ENCODE results near the gene PRDM13. TPM values are rescaled to one million over a fixed set of nuclear protein-coding genes. Genes with fewer than 3 reads are reported as not detected.
"Not testable (repeated sequence)": the region's sequence is repeated elsewhere in the genome, so short reads cannot be mapped to it uniquely, and the experiment has no call there.

PRDM13 gene
- total RNA-seq, 1 donor from 2014 or later: not detected

- no peak for TF ChIP-seq CTCF (IDR thresholded peaks at IDR 0.05)
- Histone ChIP-seq H3K4me1 (no peaks in the 10 kb centered on the region), H3K4me3 (no peak overlapping the region), H3K9me3 (peaks cover 14% of the 10 kb centered on the region), H3K27ac (no peak overlapping the region), H3K27me3 (ENCODE audit: low read depth) (no peaks in the 10 kb centered on the region), H3K36me3 (no peaks in the 10 kb centered on the region)
- ATAC-seq (no peak), DNase-seq (no peak)
- intact Hi-C loops (cut with DNase I): no loop called here
Measured at GRCh38 chr6:99641270-99641669, 34.6 kb downstream of the PRDM13 start.

- Histone ChIP-seq H3K9me3 (no peaks in the 10 kb centered on the region), H3K27me3 (ENCODE audit: low read depth) (peaks cover 5% of the 10 kb centered on the region), H3K36me3 (no peaks in the 10 kb centered on the region), H3K4me1 (no peaks in the 10 kb centered on the region), H3K4me3 (no peak overlapping the region), H3K27ac (no peak overlapping the region)
- intact Hi-C loops (cut with DNase I): no loop called here
- TF ChIP-seq CTCF (IDR thresholded peaks at IDR 0.05): no peak
- no peak for DNase-seq
- no peak for ATAC-seq
Measured at GRCh38 chr6:99645986-99646385, 39.4 kb downstream of the PRDM13 start.

- ATAC-seq; H3K36me3 ChIP-seq; DNase-seq; H3K4me1 ChIP-seq; intact Hi-C loops (cut with DNase I); H3K27ac ChIP-seq; H3K9me3 ChIP-seq; H3K4me3 ChIP-seq; H3K27me3 ChIP-seq (ENCODE audit: low read depth): not testable (repeated sequence)
Measured at GRCh38 chr6:99650091-99650571, 43.5 kb downstream of the PRDM13 start.

GRCh38 chr6:99660206-99660605 is 53.6 kb downstream of the PRDM13 start:
- intact Hi-C loops (cut with DNase I): no loop called here
- DNase-seq: no peak
- Histone ChIP-seq H3K9me3 (no peaks in the 10 kb centered on the region), H3K27ac (no peak overlapping the region), H3K27me3 (ENCODE audit: low read depth) (no peaks in the 10 kb centered on the region), H3K4me3 (no peak overlapping the region), H3K4me1 (no peaks in the 10 kb centered on the region), H3K36me3 (no peaks in the 10 kb centered on the region)
- no peak for TF ChIP-seq CTCF (IDR thresholded peaks at IDR 0.05)
- no peak for ATAC-seq

GRCh38 chr6:99661870-99662269 is 55.2 kb downstream of the PRDM13 start:
- TF ChIP-seq CTCF (IDR thresholded peaks at IDR 0.05): no peak
- ATAC-seq: no peak
- DNase-seq: no peak
- H3K27ac ChIP-seq: no peak overlapping the region
- intact Hi-C loops (cut with DNase I): no loop called here
- no peak overlapping the region for H3K4me3 ChIP-seq
- H3K36me3 ChIP-seq: no peaks in the 10 kb centered on the region
- no peaks in the 10 kb centered on the region for H3K4me1 ChIP-seq
- H3K27me3 ChIP-seq (ENCODE audit: low read depth): no peaks in the 10 kb centered on the region
- no peaks in the 10 kb centered on the region for H3K9me3 ChIP-seq

DNA sequence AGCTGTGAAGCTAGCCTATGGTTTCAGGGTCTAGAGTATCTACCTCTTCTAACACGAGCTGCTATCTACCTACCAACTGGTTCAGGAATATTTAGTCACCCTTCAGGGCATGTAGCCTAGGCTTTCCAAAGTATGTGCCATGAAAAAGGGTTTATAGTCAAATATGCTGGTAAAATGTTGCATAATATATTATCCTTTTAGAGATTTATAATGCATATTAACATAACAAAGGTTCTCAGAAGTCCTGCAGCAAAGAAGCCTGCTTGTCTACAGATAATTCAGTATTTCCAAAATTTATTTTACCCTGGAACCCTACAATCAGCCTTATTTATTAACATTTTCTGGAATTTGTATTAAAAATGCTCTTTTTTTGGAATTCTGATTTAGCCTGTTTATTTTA is 56.0 kb downstream of the PRDM13 start:
- DNase-seq (no peak), ATAC-seq (no peak)
- no peaks in the 10 kb centered on the region for H3K9me3 ChIP-seq
- H3K4me1 ChIP-seq: no peaks in the 10 kb centered on the region
- no peak overlapping the region for H3K4me3 ChIP-seq
- intact Hi-C loops (cut with DNase I): no loop called here
- no peaks in the 10 kb centered on the region for H3K27me3 ChIP-seq (ENCODE audit: low read depth)
- no peak overlapping the region for H3K27ac ChIP-seq
- H3K36me3 ChIP-seq: no peaks in the 10 kb centered on the region
- TF ChIP-seq CTCF (IDR thresholded peaks at IDR 0.05): no peak

Other genes with a start within 250 kb of the PRDM13 start
- gene COQ3, start 212.6 kb upstream of the PRDM13 start, total RNA-seq: 2.2 TPM
- 109 TPM for gene PNISR, start 181.5 kb upstream of the PRDM13 start, total RNA-seq
- 11.1 TPM for gene USP45, start 91.4 kb upstream of the PRDM13 start, total RNA-seq
- 41.6 TPM for gene CCNC, start 38.2 kb upstream of the PRDM13 start, total RNA-seq